ENCODE data around the gene PRSS27.
"Not testable (repeated sequence)": the region's sequence is repeated elsewhere in the genome, so short reads cannot be mapped to it uniquely, and the experiment has no call there.

PRSS27 gene

GRCh38 chr16:2692251-2692947 lies 27.6 kb downstream of the PRSS27 start:
- DNase-seq, result no peak

- no peak for DNase-seq
Observed at GRCh38 chr16:2691491-2692248, 28.4 kb downstream of the PRSS27 start.

- DNase-seq, result no peak
Observed at GRCh38 chr16:2690852-2691251, 29.2 kb downstream of the PRSS27 start.

GRCh38 chr16:2689968-2690801 lies 29.8 kb downstream of the PRSS27 start:
- no peak for DNase-seq

- DNase-seq, result not testable (repeated sequence)
Observed at GRCh38 chr16:2689422-2689821, 30.6 kb downstream of the PRSS27 start.

GRCh38 chr16:2687531-2688308 lies 32.3 kb downstream of the PRSS27 start:
- DNase-seq, result no peak

- no peak for DNase-seq
Observed at GRCh38 chr16:2686912-2687507, 33.0 kb downstream of the PRSS27 start.

- DNase-seq, result not testable (repeated sequence)
Observed at GRCh38 chr16:2686075-2686474, 33.9 kb downstream of the PRSS27 start.

GRCh38 chr16:2683041-2683440 lies 37.0 kb downstream of the PRSS27 start:
- DNase-seq, result not testable (repeated sequence)

GRCh38 chr16:2682209-2683021 lies 37.6 kb downstream of the PRSS27 start, which contains the start of gene KCTD5:
Gene KCTD5, plus strand, starts transcription at chr16:2682523. Its CDS starts 26 bp downstream, at chr16:2682549.
- peak; percentile 94 for DNase-seq

- not testable (repeated sequence) for DNase-seq
Observed at GRCh38 chr16:2680360-2680759, 39.7 kb downstream of the PRSS27 start.

- DNase-seq, result not testable (repeated sequence)
Observed at GRCh38 chr16:2679902-2680301, 40.1 kb downstream of the PRSS27 start.

- not testable (repeated sequence) for DNase-seq
Observed at GRCh38 chr16:2678206-2678965, 41.6 kb downstream of the PRSS27 start.

- not testable (repeated sequence) for DNase-seq
Observed at GRCh38 chr16:2676937-2677336, 43.1 kb downstream of the PRSS27 start.

- no peak for DNase-seq
Observed at GRCh38 chr16:2675714-2676113, 44.3 kb downstream of the PRSS27 start.

- DNase-seq, result no peak
Observed at GRCh38 chr16:2675021-2675420, 45.0 kb downstream of the PRSS27 start.

- peak; percentile 92 for DNase-seq
Observed at GRCh38 chr16:2673066-2673999, 46.7 kb downstream of the PRSS27 start.

- no peak for DNase-seq
Observed at GRCh38 chr16:2671741-2672140, 48.3 kb downstream of the PRSS27 start.

- DNase-seq, result not testable (repeated sequence)
Observed at GRCh38 chr16:2671193-2671592, 48.8 kb downstream of the PRSS27 start.
